Measurements from ENCODE around the gene C2.
"Not testable (repeated sequence)": the region's sequence is repeated elsewhere in the genome, so short reads cannot be mapped to it uniquely, and the experiment has no call there.

The C2 gene

GRCh38 chr6:31898383-31899011, 29.0 kb upstream of the C2 start:
- peak; percentile 60 for DNase-seq (ENCODE audit: low spot score)

DNA sequence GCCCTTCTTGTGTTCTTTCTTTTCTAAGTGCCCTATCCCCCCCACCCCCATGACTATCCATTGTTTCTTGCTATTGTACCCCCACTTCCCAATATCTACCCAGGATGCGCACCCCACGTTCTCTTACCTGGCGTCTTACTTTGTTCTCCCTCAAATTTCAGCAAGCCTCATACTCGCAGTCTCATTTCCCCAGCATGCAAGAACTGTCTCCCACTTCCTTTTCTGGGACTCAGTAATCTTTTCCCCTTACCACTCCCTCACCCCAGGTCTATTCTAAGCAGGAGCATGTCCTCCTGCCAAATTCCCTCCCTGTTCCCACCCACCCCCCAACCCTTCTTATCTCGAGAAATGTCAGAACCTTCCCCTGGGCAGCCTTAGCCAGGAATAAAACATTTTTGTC, 28.3 kb upstream of the C2 start:
- no peak for DNase-seq (ENCODE audit: low spot score)

DNA sequence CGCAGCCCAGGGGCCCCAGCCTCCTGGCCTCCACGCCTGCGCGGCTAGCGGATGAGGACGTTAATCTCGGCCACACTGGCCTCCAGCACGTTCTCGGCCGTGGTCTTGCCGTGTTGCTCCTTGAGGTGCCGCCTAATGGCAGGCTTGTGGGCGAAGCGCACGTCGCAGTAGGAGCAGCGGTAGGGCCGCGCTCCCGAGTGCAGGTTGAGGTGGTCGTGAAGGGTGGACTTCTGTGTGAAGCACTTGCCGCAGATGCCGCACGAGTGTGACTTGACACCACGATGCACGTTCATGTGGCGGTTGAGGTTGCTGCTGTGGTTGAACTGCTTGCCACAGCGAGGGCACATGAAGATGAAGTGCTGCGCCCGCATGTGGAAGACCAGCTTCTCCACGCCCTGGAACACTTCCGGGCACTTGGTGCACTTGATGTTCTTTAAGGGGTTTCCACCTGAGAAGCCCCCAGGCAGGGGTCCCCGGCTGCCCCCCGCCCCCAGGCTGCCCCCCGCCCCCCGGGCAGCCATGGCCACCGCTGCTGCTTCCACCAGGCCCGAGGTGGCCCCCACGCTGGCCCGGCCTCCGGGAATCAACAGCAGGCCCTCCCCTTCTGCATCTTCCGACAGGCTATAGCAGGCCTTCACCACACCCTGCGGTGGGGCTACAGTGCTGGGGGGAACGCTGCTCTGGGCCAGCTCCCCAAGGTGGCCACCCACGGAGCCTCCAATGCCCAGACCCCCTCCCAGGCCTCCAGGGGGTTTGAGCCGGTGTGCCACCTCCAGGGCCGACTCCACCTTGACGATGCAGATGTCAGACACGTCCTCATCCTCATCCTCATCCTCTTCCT, 27.4 kb upstream of the C2 start:
- DNase-seq (ENCODE audit: low spot score) = no peak

GRCh38 chr6:31900917-31901414, 26.6 kb upstream of the C2 start:
- DNase-seq (ENCODE audit: low spot score) = no peak

DNA sequence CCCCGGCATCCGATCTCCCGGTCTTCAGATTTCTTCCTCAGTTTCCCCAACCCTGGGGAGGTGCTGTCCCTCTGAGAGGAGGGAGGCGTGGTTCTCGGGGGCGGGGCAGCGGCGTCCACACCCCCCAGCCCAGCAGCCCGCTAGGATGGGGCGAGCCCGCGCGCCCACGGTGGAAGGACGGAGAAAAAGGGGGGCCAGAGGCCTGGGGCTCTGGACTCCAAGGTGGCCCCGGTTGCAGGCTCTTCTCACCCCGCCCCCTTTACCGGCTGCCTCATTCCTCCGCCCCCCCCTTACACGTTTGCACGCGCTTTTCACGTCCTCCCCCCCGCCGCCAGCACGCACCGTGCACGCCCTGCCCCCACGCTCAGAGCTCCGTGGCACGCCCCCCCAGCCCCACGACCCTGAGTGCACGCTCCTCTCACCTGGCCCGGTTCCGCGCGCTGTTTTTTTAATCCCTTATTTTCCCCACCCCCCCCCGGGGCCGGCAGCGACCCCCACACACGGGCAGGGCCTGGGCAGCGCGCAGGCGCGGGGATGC, 26.0 kb upstream of the C2 start:
- no peak for DNase-seq (ENCODE audit: low spot score)

DNA sequence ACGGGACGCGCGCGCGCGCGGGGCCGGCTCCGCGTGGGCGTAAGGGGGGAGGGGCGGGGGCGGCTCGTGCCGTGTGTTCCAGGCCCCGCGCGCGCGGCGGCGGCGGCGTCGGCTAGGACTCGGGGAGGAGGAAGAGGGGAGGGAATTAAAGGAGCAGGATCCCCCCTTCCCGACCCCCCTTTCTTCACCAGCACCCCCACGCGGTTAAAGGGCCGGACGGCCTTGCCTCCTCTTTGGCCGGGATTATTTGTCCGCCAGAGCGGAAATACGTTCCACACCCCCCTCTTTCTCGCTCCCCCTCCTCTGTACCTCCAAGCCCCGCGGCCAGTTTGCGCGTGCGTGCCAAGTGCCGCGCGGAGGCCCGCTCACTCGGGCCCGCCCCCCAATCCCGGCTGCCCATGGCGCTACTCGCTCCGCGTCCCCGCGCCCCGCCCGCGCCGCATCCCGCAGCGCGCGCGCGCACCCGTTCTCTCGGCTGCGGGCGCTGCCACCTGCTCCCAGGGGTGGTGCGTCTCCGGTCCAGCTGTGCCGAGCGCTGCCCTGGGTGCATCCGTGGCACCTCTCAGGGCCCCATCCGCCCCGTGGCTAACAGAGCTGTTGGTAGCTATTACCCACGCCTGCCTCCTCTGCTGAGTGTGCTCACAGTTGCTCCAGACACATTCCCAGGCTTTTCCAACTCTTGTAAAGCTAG, 25.4 kb upstream of the C2 start, which contains the start of gene ZBTB12:
TSS of gene ZBTB12 (minus strand) at position 134 of the 691 bp plus-strand sequence. CDS start 781 bp downstream, outside the sequence.
- DNase-seq (ENCODE audit: low spot score) = peak; percentile 97

DNA sequence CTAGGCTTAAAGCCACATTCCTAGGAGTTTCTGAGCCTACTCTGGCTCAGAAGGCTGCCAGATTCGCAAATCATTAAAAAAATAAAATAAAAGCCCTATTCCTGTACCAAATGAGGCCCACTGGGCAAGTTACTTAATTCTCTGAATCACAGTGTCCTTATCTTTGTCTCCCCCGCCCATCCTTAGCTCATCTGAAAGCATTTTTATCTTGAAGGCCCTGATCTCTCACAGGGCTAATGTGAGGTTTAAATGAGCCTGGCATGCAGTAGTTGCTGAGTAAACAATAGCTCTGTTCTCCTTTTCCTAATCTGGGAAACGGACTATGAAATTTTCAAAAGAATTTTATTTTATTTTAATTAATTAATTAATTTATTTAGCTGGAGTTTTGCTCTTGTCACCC, 23.6 kb upstream of the C2 start:
- no peak for DNase-seq (ENCODE audit: low spot score)

GRCh38 chr6:31905041-31905440, 22.5 kb upstream of the C2 start:
- DNase-seq (ENCODE audit: low spot score) = no peak

DNA sequence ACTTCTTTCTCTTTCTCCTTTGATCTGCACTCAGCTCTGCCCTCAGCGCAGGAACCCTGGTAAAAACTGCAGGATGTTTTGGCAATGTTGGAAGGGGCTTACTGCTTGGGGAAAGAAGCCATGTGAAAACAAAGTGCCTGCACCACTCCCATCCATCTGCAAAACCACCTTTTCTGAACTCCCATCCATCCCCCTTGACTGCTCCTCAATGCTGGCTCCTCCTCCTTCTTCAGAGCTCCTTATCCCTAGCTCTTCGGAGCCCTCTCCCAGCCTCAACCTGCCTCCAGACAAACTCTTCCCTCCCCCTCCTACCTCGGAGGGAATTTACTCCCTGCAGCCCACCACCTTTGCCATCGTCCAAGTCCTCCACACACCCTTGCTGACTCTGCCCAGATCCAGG, 21.4 kb upstream of the C2 start:
- no peak for DNase-seq (ENCODE audit: low spot score)

- DNase-seq (ENCODE audit: low spot score) = not testable (repeated sequence)
Observed at GRCh38 chr6:31906727-31907126, 20.8 kb upstream of the C2 start.

- no peak for DNase-seq (ENCODE audit: low spot score)
Observed at GRCh38 chr6:31907158-31907813, 20.2 kb upstream of the C2 start.

GRCh38 chr6:31908255-31908654, 19.3 kb upstream of the C2 start:
- DNase-seq (ENCODE audit: low spot score) = not testable (repeated sequence)

DNA sequence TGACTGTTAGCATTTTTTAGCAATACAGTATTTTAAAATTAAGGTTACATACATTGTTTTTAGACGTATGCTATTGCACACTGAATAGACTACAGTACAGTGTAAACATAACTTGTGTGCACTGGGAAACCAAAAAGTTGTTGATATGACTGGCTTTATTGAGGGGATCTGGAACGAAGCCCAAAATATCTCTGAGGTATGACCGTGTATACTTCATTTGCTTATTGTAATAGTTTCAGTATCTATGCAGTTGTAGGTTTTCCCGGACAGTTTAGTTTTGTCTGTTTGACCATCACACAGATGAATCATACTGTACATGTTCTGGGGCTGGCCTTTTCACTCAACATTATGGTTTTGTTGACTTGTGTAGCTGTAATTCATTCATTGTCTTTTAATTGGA, 18.7 kb upstream of the C2 start:
- DNase-seq (ENCODE audit: low spot score) = no peak

DNA sequence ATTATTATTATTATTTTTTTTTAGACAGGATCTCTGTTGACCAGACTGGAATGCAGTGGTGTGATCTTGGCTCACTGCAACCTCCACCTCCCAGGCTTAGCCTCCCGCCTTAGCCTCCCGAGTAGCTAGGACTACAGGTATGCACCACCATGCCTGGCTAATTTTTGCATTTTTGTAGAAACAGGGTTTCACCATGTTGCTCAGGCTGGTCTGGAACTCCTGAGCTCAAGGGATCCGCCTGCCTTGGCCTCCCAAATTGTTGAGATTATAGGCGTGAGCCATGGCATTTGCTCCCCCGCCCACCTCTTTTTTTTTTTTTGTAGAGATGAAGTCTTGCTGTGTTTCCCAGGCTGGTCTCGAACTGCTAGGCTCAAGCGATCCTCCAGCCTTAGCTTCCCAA, 18.2 kb upstream of the C2 start:
- DNase-seq (ENCODE audit: low spot score) = not testable (repeated sequence)

GRCh38 chr6:31911826-31912585, 15.5 kb upstream of the C2 start:
- no peak for DNase-seq (ENCODE audit: low spot score)

DNA sequence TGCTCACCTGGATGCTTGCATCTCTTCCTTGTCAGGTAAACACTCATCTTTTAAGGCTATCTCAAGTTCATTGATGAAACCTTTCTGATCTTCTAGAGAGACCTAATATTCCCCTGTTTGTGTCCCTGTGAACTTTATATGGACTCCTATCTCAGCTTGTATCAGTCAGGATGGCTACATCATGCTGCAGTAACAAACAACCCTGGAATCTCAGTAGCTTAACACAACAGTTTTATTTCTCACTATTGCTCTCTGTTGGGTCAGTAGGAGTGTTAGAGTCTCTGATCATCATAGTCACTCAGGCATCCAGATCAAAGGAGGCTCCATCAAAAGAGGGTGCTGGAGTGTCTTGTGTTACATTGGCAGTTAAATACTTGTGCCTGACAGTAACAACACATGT, 12.2 kb upstream of the C2 start:
- no peak for DNase-seq (ENCODE audit: low spot score)

DNA sequence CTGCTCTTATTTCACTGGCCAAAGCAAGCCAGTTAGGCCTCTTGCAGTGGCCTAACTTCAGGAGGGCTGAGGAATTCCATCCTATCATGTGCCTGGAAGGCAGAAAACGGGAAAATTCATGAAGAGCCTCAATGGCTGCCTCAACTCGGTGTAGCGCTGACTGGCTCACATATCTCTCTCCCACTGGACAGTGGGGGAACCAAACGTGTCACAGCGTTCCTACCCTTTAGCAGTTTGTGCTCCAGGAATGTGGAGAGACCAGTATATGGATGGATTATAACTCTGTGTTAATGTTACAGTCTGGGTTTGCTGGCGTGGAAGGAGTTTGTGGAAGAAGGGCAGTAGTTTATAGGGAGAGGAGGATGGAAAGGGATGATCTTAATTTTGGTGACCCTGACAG, 11.8 kb upstream of the C2 start:
- no peak for DNase-seq (ENCODE audit: low spot score)

DNA sequence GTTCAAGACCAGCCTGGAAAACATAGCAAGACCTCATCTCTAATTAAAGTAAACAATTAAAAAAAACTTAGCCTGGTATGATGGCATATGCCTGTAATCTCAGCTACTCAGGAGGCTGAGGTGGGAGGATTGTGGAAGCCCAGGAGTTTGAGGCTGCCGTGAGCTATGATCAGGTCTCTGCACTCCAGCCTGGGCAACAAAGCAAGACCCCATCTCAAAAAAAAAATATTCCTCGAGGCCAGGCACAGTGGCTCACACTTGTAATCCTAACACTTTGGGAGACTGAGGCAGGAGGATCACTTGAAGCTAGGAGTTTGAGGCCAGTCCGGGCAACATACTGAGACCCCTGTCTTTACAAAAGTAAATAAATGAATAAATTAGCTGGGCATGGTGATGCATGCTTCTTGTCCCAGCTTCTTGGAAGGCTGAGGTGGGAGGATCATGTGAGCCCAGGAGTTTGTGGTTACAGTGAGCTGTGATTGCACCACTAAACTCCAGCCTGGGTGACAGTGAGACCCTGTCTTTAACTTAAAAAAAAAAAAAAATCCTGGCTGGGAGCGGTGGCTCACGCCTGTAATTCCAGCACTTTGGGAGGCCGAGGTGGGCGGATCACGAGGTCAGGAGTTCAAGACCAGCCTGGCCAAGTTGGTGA, 9.3 kb upstream of the C2 start:
- DNase-seq (ENCODE audit: low spot score) = no peak

DNA sequence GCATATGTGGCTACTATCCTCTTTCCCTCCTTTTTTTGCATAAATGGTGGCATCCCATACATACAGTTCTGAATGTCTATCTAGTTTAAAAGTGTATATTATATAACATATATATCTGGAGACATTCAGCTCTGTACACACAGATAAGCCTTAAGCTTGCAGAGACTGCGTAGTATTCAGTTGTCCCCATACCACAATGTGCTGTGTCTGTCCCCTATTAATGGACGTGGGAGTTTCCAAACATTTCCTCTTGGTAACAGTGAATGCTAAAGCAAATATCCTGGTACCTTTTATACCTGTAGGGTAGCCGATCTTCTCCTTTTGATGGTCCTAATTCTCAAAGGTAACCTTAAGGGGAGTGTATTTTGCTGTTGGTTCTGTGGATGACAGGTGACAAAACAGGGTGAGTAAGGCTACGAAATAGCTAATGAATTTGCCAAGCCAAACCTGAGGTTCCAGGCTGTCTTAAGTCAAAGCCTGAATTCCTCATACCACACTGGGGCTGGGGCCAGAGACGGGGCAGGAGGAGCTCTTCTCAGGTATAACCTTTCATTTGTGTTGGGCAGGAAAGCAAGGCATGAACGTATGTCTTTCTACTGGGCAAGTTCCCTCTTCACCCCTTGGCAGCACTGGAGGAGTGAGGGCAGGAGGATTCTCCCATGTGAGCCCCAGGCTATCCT, 7.8 kb upstream of the C2 start:
- no peak for DNase-seq (ENCODE audit: low spot score)

DNA sequence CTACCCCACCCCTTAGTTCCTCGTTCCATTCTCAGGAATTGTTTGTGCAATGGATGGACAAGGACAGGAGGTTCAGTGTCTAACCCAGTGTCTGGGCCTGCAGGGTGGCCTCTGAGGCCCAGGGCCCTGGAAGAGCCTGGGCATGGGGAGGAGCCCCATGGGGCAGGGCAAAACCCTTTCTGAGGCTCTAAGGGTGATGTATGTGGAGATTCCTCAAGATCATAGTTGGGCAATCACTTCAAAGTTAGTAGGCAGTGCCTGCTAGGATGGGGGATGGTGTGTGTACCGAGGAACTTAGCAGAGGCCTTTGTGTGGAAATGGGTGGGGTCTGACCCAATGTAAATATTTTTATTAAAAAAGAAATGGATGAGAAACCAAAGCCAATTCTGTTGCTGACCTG, 6.7 kb upstream of the C2 start:
- no peak for DNase-seq (ENCODE audit: low spot score)
